ENCODE measurements around the gene GALNT1.

The GALNT1 gene

DNA sequence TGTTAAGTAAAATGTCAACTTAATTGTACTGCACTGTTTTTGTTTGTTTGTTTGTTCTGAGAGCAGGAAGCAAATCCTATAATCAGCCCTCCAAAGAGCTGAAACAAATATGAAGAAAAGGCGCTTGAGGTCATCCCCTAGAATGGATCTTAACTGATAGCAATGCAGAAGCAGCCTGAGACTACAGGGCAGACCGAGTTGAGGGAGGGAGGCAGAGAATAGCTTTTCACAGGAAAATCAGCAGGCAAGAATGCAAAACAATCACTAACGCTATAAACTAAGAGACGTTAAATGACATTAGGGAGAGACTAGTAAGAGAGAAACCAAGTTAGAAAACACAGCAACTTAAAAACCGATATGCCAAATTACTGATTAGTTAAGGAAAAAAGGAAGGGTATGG is 37.2 kb downstream of the GALNT1 start:
- Histone ChIP-seq H3K27ac (ENCODE audit: low read length) (no peak overlapping the region), H3K9me2 (replicated peaks; ENCODE audit: insufficient read depth, low read length) (no peaks in the 10 kb centered on the region), H3K27me3 (replicated peaks; ENCODE audit: insufficient read depth, low read length) (no peaks in the 10 kb centered on the region), H3K36me3 (replicated peaks; ENCODE audit: insufficient read depth, low read length) (no peaks in the 10 kb centered on the region), H3K79me2 (ENCODE audit: low read length) (no peaks in the 10 kb centered on the region), H2AFZ (ENCODE audit: low read length) (no peak overlapping the region), H3K4me2 (ENCODE audit: low read depth, low read length) (no peak overlapping the region), H3K9ac (ENCODE audit: low read length) (no peak overlapping the region), H4K20me1 (ENCODE audit: insufficient read depth, low read length) (no peaks in the 10 kb centered on the region), H3K4me3 (ENCODE audit: low read length) (no peak overlapping the region), H3F3A (ENCODE audit: insufficient read depth, low read length) (no peaks in the 10 kb centered on the region), H3K4me1 (ENCODE audit: low read length) (peaks cover 14% of the 10 kb centered on the region), H3K9me3 (replicated peaks; ENCODE audit: insufficient read depth, low read length) (no peaks in the 10 kb centered on the region)
- DNase-seq, result no peak
- TF ChIP-seq, protein P1, sequence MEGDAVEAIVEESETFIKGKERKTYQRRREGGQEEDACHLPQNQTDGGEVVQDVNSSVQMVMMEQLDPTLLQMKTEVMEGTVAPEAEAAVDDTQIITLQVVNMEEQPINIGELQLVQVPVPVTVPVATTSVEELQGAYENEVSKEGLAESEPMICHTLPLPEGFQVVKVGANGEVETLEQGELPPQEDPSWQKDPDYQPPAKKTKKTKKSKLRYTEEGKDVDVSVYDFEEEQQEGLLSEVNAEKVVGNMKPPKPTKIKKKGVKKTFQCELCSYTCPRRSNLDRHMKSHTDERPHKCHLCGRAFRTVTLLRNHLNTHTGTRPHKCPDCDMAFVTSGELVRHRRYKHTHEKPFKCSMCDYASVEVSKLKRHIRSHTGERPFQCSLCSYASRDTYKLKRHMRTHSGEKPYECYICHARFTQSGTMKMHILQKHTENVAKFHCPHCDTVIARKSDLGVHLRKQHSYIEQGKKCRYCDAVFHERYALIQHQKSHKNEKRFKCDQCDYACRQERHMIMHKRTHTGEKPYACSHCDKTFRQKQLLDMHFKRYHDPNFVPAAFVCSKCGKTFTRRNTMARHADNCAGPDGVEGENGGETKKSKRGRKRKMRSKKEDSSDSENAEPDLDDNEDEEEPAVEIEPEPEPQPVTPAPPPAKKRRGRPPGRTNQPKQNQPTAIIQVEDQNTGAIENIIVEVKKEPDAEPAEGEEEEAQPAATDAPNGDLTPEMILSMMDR (IDR thresholded peaks at IDR 0.05; ENCODE audit: low read length), result no peak
- no peak for TF ChIP-seq EZH2phosphoT487 (IDR thresholded peaks at IDR 0.05; ENCODE audit: low read length)
- no peak for TF ChIP-seq EZH2 (optimal IDR thresholded peaks at IDR 0.05; ENCODE audit: low read depth, low read length)

DNA sequence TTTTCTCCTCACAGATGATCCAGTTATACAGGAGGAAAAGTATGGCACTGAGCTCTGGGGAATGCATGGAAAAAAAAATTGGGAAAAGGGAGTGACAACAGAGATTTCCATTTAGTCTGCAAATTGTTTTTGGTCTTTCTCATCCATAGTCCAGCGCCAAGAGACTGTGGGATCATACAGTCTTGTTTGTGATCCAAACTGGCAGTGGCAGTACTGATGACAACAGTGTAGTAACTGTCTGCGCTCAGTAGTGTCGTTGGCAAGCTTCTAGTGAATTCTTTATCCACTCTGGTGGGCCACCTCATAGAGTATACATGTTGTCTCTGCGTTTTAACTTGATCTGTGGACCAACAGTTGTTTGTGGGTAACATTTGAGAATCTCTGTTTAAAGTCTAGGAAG is 37.9 kb downstream of the GALNT1 start:
- DNase-seq, result no peak
- Histone ChIP-seq H3K4me3 (ENCODE audit: low read length) (no peak overlapping the region), H3K4me1 (ENCODE audit: low read length) (peaks cover 20% of the 10 kb centered on the region), H3K9me3 (replicated peaks; ENCODE audit: insufficient read depth, low read length) (no peaks in the 10 kb centered on the region), H2AFZ (ENCODE audit: low read length) (no peak overlapping the region), H4K20me1 (ENCODE audit: insufficient read depth, low read length) (no peaks in the 10 kb centered on the region), H3F3A (ENCODE audit: insufficient read depth, low read length) (peaks cover 5% of the 10 kb centered on the region; the same call in 1 of the 2 replicates), H3K27ac (ENCODE audit: low read length) (no peak overlapping the region), H3K4me2 (ENCODE audit: low read depth, low read length) (no peak overlapping the region), H3K36me3 (replicated peaks; ENCODE audit: insufficient read depth, low read length) (no peaks in the 10 kb centered on the region), H3K27me3 (replicated peaks; ENCODE audit: insufficient read depth, low read length) (no peaks in the 10 kb centered on the region), H3K9ac (ENCODE audit: low read length) (no peak overlapping the region), H3K79me2 (ENCODE audit: low read length) (no peaks in the 10 kb centered on the region), H3K9me2 (replicated peaks; ENCODE audit: insufficient read depth, low read length) (no peaks in the 10 kb centered on the region)
- TF ChIP-seq, protein P1 (IDR thresholded peaks at IDR 0.05; ENCODE audit: low read length), result no peak
- TF ChIP-seq EZH2 (optimal IDR thresholded peaks at IDR 0.05; ENCODE audit: low read depth, low read length) (no peak), EZH2phosphoT487 (IDR thresholded peaks at IDR 0.05; ENCODE audit: low read length) (no peak)

DNA sequence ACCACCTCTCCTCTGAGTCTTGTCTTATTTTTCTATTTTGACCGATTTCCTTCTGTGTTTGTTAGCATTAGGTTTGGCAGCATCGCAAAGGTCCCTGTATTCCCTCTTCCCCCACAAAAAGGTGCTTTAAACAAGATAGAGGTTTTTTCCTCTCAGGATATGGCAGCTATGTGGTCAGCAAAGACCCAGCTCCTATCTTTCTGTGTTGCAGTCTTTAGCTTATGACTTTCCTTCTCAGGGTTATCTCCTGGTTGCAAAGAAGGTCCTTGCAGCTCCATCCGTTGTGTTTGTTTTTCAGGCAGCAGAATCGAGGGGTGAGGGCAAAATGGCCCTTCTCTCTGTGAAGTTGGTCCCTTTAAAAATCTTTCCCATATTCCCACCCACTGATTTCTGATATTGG is 38.4 kb downstream of the GALNT1 start:
- H2AFZ ChIP-seq (ENCODE audit: low read length), result no peak overlapping the region
- no peak overlapping the region for H3K4me3 ChIP-seq (ENCODE audit: low read length)
- DNase-seq, result no peak
- H3F3A ChIP-seq (ENCODE audit: insufficient read depth, low read length), result peaks cover 5% of the 10 kb centered on the region; the same call in 1 of the 2 replicates
- H4K20me1 ChIP-seq (ENCODE audit: insufficient read depth, low read length), result no peaks in the 10 kb centered on the region
- H3K4me1 ChIP-seq (ENCODE audit: low read length), result peaks cover 20% of the 10 kb centered on the region
- no peak overlapping the region for H3K27ac ChIP-seq (ENCODE audit: low read length)
- no peaks in the 10 kb centered on the region for H3K27me3 ChIP-seq (replicated peaks; ENCODE audit: insufficient read depth, low read length)
- H3K9ac ChIP-seq (ENCODE audit: low read length), result no peak overlapping the region
- no peak overlapping the region for H3K4me2 ChIP-seq (ENCODE audit: low read depth, low read length)
- TF ChIP-seq EZH2phosphoT487 (IDR thresholded peaks at IDR 0.05; ENCODE audit: low read length) (no peak), EZH2 (optimal IDR thresholded peaks at IDR 0.05; ENCODE audit: low read depth, low read length) (no peak)
- TF ChIP-seq, protein P1 (IDR thresholded peaks at IDR 0.05; ENCODE audit: low read length), result no peak
- H3K36me3 ChIP-seq (replicated peaks; ENCODE audit: insufficient read depth, low read length), result no peaks in the 10 kb centered on the region
- H3K79me2 ChIP-seq (ENCODE audit: low read length), result no peaks in the 10 kb centered on the region
- H3K9me2 ChIP-seq (replicated peaks; ENCODE audit: insufficient read depth, low read length), result no peaks in the 10 kb centered on the region
- no peaks in the 10 kb centered on the region for H3K9me3 ChIP-seq (replicated peaks; ENCODE audit: insufficient read depth, low read length)
